Middle frontal gyrus (tissue), 1 donor: ENCODE data around the gene BLTP1.
"Not testable (repeated sequence)": the region's sequence is repeated elsewhere in the genome, so short reads cannot be mapped to it uniquely, and the experiment has no call there.

Source experiments
- DNase-seq: peaks from one replicate; pipeline ENCODE4 v3.0.0-alpha.2; 2015; ENCODE audit warnings: low spot score; ENCODE audit errors: extremely low spot score

The BLTP1 gene

GRCh38 chr4:122151982-122152710, at the start of gene BLTP1:
TSS of gene BLTP1 (plus strand) at chr4:122152331. CDS start at chr4:122170648, 18,317 bp downstream.
- DNase-seq: peak; percentile 71

- no peak for DNase-seq
Observed at GRCh38 chr4:122104184-122104583, 47.9 kb upstream of the BLTP1 start.

- no peak for DNase-seq
Observed at GRCh38 chr4:122107680-122108079, 44.5 kb upstream of the BLTP1 start.

GRCh38 chr4:122110304-122110703, 41.8 kb upstream of the BLTP1 start:
- DNase-seq: not testable (repeated sequence)

- no peak for DNase-seq
Observed at GRCh38 chr4:122117743-122118142, 34.4 kb upstream of the BLTP1 start.

- DNase-seq: no peak
Observed at GRCh38 chr4:122118243-122118642, 33.9 kb upstream of the BLTP1 start.

GRCh38 chr4:122119739-122120138, 32.4 kb upstream of the BLTP1 start:
- no peak for DNase-seq

- no peak for DNase-seq
Observed at GRCh38 chr4:122121593-122121992, 30.5 kb upstream of the BLTP1 start.

GRCh38 chr4:122122083-122122482, 30.0 kb upstream of the BLTP1 start:
- no peak for DNase-seq

- DNase-seq: no peak
Observed at GRCh38 chr4:122129061-122129460, 23.1 kb upstream of the BLTP1 start.

- DNase-seq: no peak
Observed at GRCh38 chr4:122131562-122132157, 20.5 kb upstream of the BLTP1 start.

GRCh38 chr4:122132891-122133290, 19.2 kb upstream of the BLTP1 start:
- DNase-seq: no peak

GRCh38 chr4:122139139-122139538, 13.0 kb upstream of the BLTP1 start:
- DNase-seq: no peak

- no peak for DNase-seq
Observed at GRCh38 chr4:122140834-122141233, 11.3 kb upstream of the BLTP1 start.

GRCh38 chr4:122142687-122143086, 9.4 kb upstream of the BLTP1 start:
- DNase-seq: no peak

- no peak for DNase-seq
Observed at GRCh38 chr4:122146652-122147051, 5.5 kb upstream of the BLTP1 start.

- no peak for DNase-seq
Observed at GRCh38 chr4:122150931-122151330, 1.2 kb upstream of the BLTP1 start.

- DNase-seq: no peak
Observed at GRCh38 chr4:122152711-122153226, 638 bp downstream of the BLTP1 start.

- no peak for DNase-seq
Observed at GRCh38 chr4:122156819-122157218, 4.7 kb downstream of the BLTP1 start.

- no peak for DNase-seq
Observed at GRCh38 chr4:122163301-122163700, 11.2 kb downstream of the BLTP1 start.

GRCh38 chr4:122163767-122164166, 11.6 kb downstream of the BLTP1 start:
- no peak for DNase-seq

GRCh38 chr4:122167369-122167768, 15.2 kb downstream of the BLTP1 start:
- no peak for DNase-seq

GRCh38 chr4:122170775-122171174, 18.6 kb downstream of the BLTP1 start:
- no peak for DNase-seq
